Testis (tissue), 2 donors: Measurements from ENCODE around the gene TFDP2.

Experiments
- POLR2A ChIP-seq: fragments of 450-650 bp; IDR thresholded peaks from one replicate; pipeline ENCODE4 v1.6.1; 2017; ENCODE audit warnings: antibody characterized with exemption, mild to moderate bottlenecking, moderate library complexity
- TF ChIP-seq, protein P1 (sequence below), 3 experiments: fragments of 450-650 bp in 2 of 3; fragments of 200-600 bp in 1 of 3; sonication (generic) in 1 of 3; IDR thresholded peaks; one replicate each; pipeline ENCODE4 v1.5.1; 2016 to 2019; ENCODE audit warnings: antibody characterized with exemption in 3 of 3, mild to moderate bottlenecking in 2 of 3, moderate library complexity in 1 of 3

DNA sequence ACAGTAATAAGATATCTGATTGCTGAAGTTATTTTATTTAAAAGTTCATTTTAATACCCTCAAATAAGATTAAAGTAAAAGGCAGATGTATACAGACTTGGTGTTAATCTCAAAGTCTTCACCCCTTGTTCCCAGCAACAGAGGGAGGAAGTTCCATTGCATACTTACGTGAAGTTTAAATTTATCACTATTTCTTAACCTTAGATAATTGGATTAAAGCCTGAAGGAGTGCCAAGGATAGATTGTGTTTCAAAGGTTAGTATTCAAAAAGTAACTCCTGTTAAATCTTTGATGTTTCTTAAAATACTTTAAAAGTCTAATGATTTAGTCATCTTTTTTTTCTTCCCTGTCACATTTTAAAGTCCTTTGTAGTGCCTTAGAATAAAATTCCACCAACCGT lies 233.6 kb downstream of the TFDP2 start:
- TF ChIP-seq, protein P1, sequence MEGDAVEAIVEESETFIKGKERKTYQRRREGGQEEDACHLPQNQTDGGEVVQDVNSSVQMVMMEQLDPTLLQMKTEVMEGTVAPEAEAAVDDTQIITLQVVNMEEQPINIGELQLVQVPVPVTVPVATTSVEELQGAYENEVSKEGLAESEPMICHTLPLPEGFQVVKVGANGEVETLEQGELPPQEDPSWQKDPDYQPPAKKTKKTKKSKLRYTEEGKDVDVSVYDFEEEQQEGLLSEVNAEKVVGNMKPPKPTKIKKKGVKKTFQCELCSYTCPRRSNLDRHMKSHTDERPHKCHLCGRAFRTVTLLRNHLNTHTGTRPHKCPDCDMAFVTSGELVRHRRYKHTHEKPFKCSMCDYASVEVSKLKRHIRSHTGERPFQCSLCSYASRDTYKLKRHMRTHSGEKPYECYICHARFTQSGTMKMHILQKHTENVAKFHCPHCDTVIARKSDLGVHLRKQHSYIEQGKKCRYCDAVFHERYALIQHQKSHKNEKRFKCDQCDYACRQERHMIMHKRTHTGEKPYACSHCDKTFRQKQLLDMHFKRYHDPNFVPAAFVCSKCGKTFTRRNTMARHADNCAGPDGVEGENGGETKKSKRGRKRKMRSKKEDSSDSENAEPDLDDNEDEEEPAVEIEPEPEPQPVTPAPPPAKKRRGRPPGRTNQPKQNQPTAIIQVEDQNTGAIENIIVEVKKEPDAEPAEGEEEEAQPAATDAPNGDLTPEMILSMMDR (IDR thresholded peaks at IDR 0.05): no peak
- TF ChIP-seq POLR2A: no peak
